Panc1 (cell line): Measurements from ENCODE around the gene CSK.

ENCODE experiments used
- CTCF ChIP-seq: fragments of 450-650 bp; IDR thresholded peaks from 2 replicates; pipeline ENCODE4 v1.5.1; 2017; ENCODE audit warnings: mild to moderate bottlenecking
- POLR2AphosphoS5 ChIP-seq: IDR thresholded peaks from 2 replicates; pipeline ENCODE4 v1.6.1; 2012; ENCODE audit warnings: mild to moderate bottlenecking, low read depth, low read length, moderate library complexity
- REST ChIP-seq, 2 experiments: IDR thresholded peaks; 2 replicates each; pipeline ENCODE4 v1.6.1; 2011 to 2012; ENCODE audit warnings: low read depth in 2 of 2, control low read depth in 1 of 2, low read length in 1 of 2, mild to moderate bottlenecking in 1 of 2, moderate library complexity in 1 of 2; ENCODE audit not compliant: insufficient read depth in 1 of 2
- SIN3A ChIP-seq: IDR thresholded peaks from 2 replicates; pipeline ENCODE4 v1.6.1; 2012; ENCODE audit warnings: low read depth, mild to moderate bottlenecking, low read length, moderate library complexity, borderline replicate concordance; ENCODE audit not compliant: insufficient read depth
- TCF7L2 ChIP-seq: IDR thresholded peaks from 2 replicates; pipeline ENCODE4 v1.6.1; 2011; ENCODE audit warnings: mild to moderate bottlenecking, low read depth, low read length, inconsistent platforms

GRCh38 chr15:74807282-74807681 lies 25.4 kb downstream of the CSK start:
- TF ChIP-seq CTCF (no peak), TCF7L2 (no peak), POLR2AphosphoS5 (no peak), REST (IDR thresholded peaks at IDR 0.05; ENCODE audit: insufficient read depth in 1 of 2, low read depth in 2 of 2, low read length in 1 of 2) (no peak), SIN3A (no peak)
